Thymus (tissue), 11 donors: ENCODE measurements around the gene ZAP70. TPM values are rescaled to one million over a fixed set of nuclear protein-coding genes. Genes with fewer than 3 reads are reported as not detected.

Experiments used
- DNase-seq, 9 donors: peaks; one replicate each; pipeline ENCODE4 v3.0.0-alpha.2; 2013; ENCODE audit warnings: low spot score in 9 of 9, low read depth in 6 of 9, missing footprints in 1 of 9
- H3K27ac ChIP-seq, 2 donors: one replicate each; pipeline ENCODE4 v1.5.1; 2013; ENCODE audit warnings: control low read depth in 1 of 2, low read depth in 1 of 2, low read length in 1 of 2, mild to moderate bottlenecking in 1 of 2, moderate library complexity in 1 of 2
- H3K27me3 ChIP-seq, 2 donors: one replicate each; pipeline ENCODE4 v1.5.1; 2013; ENCODE audit warnings: low read length in 1 of 2; ENCODE audit not compliant: control insufficient read depth in 2 of 2, insufficient read depth in 1 of 2
- H3K36me3 ChIP-seq, 2 donors: one replicate each; pipeline ENCODE4 v1.5.1; 2013; ENCODE audit warnings: low read length in 1 of 2, mild to moderate bottlenecking in 1 of 2, moderate library complexity in 1 of 2; ENCODE audit not compliant: control insufficient read depth in 2 of 2, insufficient read depth in 2 of 2
- H3K4me1 ChIP-seq, 2 donors: one replicate each; pipeline ENCODE4 v1.5.1; 2013; ENCODE audit warnings: low read length in 2 of 2; ENCODE audit not compliant: control insufficient read depth in 2 of 2, insufficient read depth in 2 of 2
- H3K4me3 ChIP-seq, 2 donors: one replicate each; pipeline ENCODE4 v1.5.1; 2013; ENCODE audit warnings: low read length in 2 of 2, control low read depth in 1 of 2, mild to moderate bottlenecking in 1 of 2
- H3K9me3 ChIP-seq, 2 donors: one replicate each; pipeline ENCODE4 v1.5.1; 2013; ENCODE audit warnings: low read length in 1 of 2, mild to moderate bottlenecking in 1 of 2; ENCODE audit not compliant: control insufficient read depth in 2 of 2, insufficient read depth in 1 of 2
- WGBS: extraction: QIAGEN DNeasy Blood & Tissue Kit; methylation state at CpG from one replicate; pipeline ENCODE4 v1.1.7; 2013; 5-methylcytosine and 5-hydroxymethylcytosine counted together
- polyA plus RNA-seq: library from polyadenylated mRNA; stranded (reverse); fragments of 200-250 nt; gene quantifications from one replicate; pipeline ENCODE4 v1.2.3, GENCODE V29; 2013
- total RNA-seq: library from RNA; stranded (reverse); fragments of 120-200 nt; gene quantifications from one replicate; pipeline ENCODE4 v1.2.4, GENCODE V29; 2013
- donor health status: healthy.

Gene ZAP70
- total and polyA plus RNA-seq, 2 donors, result 160 to 217 TPM

- Histone ChIP-seq H3K36me3 (peaks cover 84 to 93% of the 10 kb centered on the region in 2 donors), H3K4me1 (no peaks in the 10 kb centered on the region), H3K27ac (no peak overlapping the region), H3K9me3 (peaks cover 0 to 9% of the 10 kb centered on the region in 2 donors), H3K27me3 (no peaks in the 10 kb centered on the region), H3K4me3 (no peak overlapping the region)
- no peak for DNase-seq
- 98% methylated on average over 20 of the region's 20 CpGs for WGBS
These were observed 20.1 kb downstream of the ZAP70 start for GRCh38 chr2:97733341-97734035.

- H3K9me3 ChIP-seq, result peaks cover 0 to 9% of the 10 kb centered on the region in 2 donors
- no peaks in the 10 kb centered on the region for H3K27me3 ChIP-seq
- peaks cover 90 to 93% of the 10 kb centered on the region in 2 donors for H3K36me3 ChIP-seq
- no peak overlapping the region for H3K27ac ChIP-seq
- WGBS, result 97% methylated on average over 44 of the region's 44 CpGs
- no peaks in the 10 kb centered on the region for H3K4me1 ChIP-seq
- no peak overlapping the region for H3K4me3 ChIP-seq
- DNase-seq, result no peak
These were observed 21.0 kb downstream of the ZAP70 start for GRCh38 chr2:97734061-97735051.

- Histone ChIP-seq H3K9me3 (peaks cover 0 to 5% of the 10 kb centered on the region in 2 donors), H3K36me3 (peaks cover 92 to 94% of the 10 kb centered on the region in 2 donors), H3K27me3 (no peaks in the 10 kb centered on the region), H3K4me3 (no peak overlapping the region), H3K4me1 (no peaks in the 10 kb centered on the region), H3K27ac (no peak overlapping the region)
- DNase-seq, result no peak
- WGBS, result 99% methylated on average over 29 of the region's 29 CpGs
These were observed 21.8 kb downstream of the ZAP70 start for GRCh38 chr2:97735161-97735561.

- no peak overlapping the region for H3K27ac ChIP-seq
- DNase-seq, result no peak
- no peak overlapping the region for H3K4me3 ChIP-seq
- H3K9me3 ChIP-seq, result peaks cover 0 to 3% of the 10 kb centered on the region in 2 donors
- peaks cover 88 to 95% of the 10 kb centered on the region in 2 donors for H3K36me3 ChIP-seq
- no peaks in the 10 kb centered on the region for H3K4me1 ChIP-seq
- H3K27me3 ChIP-seq, result no peaks in the 10 kb centered on the region
- 89% methylated on average over 4 of the region's 4 CpGs for WGBS
These were observed 22.8 kb downstream of the ZAP70 start for GRCh38 chr2:97736185-97736584.

- no peak for DNase-seq
- Histone ChIP-seq H3K4me1 (no peaks in the 10 kb centered on the region), H3K27me3 (no peaks in the 10 kb centered on the region), H3K27ac (no peak overlapping the region), H3K4me3 (no peak overlapping the region), H3K9me3 (peaks cover 0 to 3% of the 10 kb centered on the region in 2 donors), H3K36me3 (peaks cover 87 to 95% of the 10 kb centered on the region in 2 donors)
- WGBS, result 97% methylated on average over 20 of the region's 20 CpGs
These were observed 23.4 kb downstream of the ZAP70 start for GRCh38 chr2:97736608-97737330.

GRCh38 chr2:97737421-97738178, 24.2 kb downstream of the ZAP70 start:
- H3K4me1 ChIP-seq, result peaks cover 3% of the 10 kb centered on the region in 2 donors
- whole genome bisulfite sequencing, result 98% methylated on average over 32 of the region's 32 CpGs
- H3K4me3 ChIP-seq, result no peak overlapping the region
- H3K27me3 ChIP-seq, result no peaks in the 10 kb centered on the region
- no peaks in the 10 kb centered on the region for H3K9me3 ChIP-seq
- no peak for DNase-seq
- H3K36me3 ChIP-seq, result peaks cover 78 to 88% of the 10 kb centered on the region in 2 donors
- H3K27ac ChIP-seq, result no peak overlapping the region

GRCh38 chr2:97738179-97739019, 25.0 kb downstream of the ZAP70 start:
- no peak for DNase-seq

More at GRCh38 chr2:97738179-97739019, 25.0 kb downstream of the ZAP70 start:
- WGBS, result 98% methylated on average over 9 of the region's 9 CpGs
- peaks cover 3 to 4% of the 10 kb centered on the region in 2 donors for H3K4me1 ChIP-seq
- H3K36me3 ChIP-seq, result peaks cover 70 to 80% of the 10 kb centered on the region in 2 donors
- no peak overlapping the region for H3K4me3 ChIP-seq
- H3K27me3 ChIP-seq, result no peaks in the 10 kb centered on the region
- no peaks in the 10 kb centered on the region for H3K9me3 ChIP-seq
- H3K27ac ChIP-seq, result no peak overlapping the region
